B cell (primary cell): ENCODE results near the gene ITSN2.

Experiments used
- CTCF ChIP-seq: fragments of 200-600 bp; IDR thresholded peaks from one replicate; pipeline ENCODE4 v1.8.0; 2022; ENCODE audit warnings: antibody characterized with exemption, mild to moderate bottlenecking
- EZH2 ChIP-seq: IDR thresholded peaks from 2 replicates; pipeline ENCODE4 v1.6.1; 2012; ENCODE audit warnings: borderline replicate concordance, low read depth, mild to moderate bottlenecking, moderate library complexity, low read length; ENCODE audit not compliant: insufficient read depth, poor library complexity, severe bottlenecking

GRCh38 chr2:24403832-24404212 is 43.5 kb upstream of the ITSN2 start:
- TF ChIP-seq CTCF: no peak
- no peak for TF ChIP-seq EZH2
